GM11168 (cell line): ENCODE measurements around the gene USHBP1.
"Not testable (repeated sequence)": the region's sequence is repeated elsewhere in the genome, so short reads cannot be mapped to it uniquely, and the experiment has no call there.

ENCODE experiments used
- in situ Hi-C: fragments of 300-500 bp; cut with MboI; formaldehyde crosslinking; loops from one replicate; pipeline ENCODE4 v1.12.0; 2022; ENCODE audit warnings: low sequenced_read_pairs; ENCODE audit not compliant: unreplicated experiment

The USHBP1 gene

GRCh38 chr19:17296273-17296672 is 31.7 kb upstream of the USHBP1 start:
- in situ Hi-C loops = loop anchor here (5.0 kb wide), 1 partner anchor 229 kb away; no protein-coding TSS in a partner anchor

DNA sequence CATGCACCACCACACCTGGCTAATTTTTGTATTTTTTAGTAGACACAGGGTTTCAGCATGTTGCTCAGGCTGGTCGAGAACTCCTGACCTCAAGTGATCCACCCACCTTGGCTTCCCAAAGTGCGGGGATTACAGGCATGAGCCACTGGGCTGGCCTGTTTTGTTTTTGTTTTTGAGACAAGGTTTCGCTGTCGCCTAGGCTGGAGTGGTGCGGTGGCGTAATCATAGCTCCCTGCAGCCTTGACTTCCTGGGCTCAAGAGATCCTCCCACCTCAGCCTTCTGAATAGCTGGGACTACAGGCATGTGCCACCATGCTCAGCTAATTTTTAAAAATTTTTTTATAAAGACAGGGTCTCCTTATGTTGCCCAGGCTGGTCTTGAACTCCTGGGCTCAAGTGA is 31.0 kb upstream of the USHBP1 start:
- in situ Hi-C loops = loop anchor here (5.0 kb wide), 1 partner anchor 228 kb away; no protein-coding TSS in a partner anchor

DNA sequence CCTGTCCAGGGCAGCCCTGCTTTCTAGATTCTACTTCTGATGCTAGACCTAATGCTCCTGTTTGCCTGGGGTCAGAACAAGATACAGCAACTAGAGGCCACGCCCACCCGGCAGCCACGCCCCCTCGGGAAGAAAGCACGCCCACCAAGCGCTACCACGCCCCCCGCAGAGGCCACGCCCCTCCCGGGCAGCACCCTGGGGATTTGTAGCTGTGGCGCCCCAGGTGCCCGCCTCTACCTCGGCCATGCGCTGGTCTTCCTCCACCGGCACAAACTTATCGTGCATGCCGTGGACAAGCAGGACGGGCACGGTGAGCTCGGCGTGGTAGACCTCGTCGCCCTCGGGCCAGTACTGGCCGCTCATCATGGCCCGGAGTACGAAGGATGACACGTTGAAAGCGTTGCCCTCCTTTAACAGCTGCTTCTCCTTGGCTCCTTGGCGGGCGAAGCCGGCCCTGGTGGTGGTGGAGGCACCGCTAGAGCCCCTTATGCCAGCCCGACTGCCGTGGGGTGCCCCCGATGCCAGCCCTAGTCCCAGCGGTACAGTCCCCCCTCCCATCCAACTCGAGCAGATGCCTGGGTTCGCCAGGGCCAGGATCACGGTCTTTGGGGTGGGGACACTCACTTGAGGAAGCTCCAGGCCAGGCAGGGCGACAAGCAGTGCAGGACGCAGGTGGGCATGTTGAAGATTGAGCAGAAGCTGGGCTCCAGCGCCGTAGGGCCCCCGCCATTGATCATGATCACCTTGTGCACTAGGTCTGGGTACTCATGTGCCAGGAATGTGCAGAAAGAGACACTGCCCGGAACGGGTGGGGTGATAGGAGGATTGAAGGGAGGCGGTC is 29.7 kb upstream of the USHBP1 start:
- in situ Hi-C loops = no loop called here

DNA sequence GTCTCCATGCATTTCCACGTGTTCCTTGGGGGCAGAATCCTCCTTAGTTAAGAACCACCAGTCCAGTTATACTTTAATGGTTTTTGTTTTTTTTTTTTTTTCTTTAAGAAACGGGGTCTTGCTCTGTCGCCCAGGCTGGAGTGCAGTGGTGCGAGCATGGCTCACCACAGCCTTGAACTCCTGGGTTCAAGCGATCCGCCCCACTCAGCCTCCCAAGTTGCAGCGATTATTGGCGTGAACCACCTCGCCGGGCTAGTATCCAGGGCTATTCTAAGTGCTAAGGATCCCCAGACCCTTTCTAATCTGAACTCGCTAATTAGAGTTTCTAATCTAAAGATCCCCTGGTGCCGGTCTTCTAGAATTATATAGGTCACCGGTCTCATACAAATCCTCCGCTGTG is 29.1 kb upstream of the USHBP1 start:
- in situ Hi-C loops = no loop called here

DNA sequence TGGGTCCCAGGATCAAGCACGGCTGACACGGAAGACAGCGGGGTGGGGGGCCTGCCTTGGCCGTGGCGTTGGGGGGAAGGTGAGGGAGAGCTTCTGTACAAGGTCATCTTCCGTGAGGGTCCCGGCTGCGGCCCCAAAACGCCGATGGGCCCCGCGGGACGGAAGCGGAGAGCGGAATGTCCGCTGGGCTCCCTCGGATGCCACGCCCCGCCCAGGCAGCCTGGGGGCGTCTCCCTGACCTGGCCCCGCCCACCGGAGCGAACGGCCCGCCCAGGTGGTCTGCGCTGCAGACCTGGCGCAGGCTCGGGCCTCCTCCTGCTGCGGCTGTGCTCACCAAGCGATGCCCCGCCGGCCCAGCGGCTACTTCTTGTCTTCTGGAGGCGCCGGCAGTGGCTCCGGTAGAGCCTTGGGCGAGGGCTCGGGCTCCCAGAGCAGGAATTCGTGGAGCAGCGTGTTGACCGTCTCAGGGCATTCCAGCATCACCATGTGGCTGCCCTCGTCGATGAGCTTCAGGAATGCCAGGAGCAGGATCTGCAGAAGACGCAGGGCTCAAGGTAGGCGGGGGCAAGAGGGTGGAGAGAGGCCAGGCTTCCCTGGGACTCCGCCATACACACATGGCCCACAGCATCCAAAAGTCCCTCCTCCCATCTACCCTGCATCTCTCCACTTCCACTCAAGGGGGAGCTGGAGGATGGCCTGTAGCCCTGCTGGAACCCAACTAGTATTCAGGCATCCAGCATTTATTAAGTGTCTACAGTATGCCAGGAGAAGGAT is 27.9 kb upstream of the USHBP1 start:
- in situ Hi-C loops = no loop called here

DNA sequence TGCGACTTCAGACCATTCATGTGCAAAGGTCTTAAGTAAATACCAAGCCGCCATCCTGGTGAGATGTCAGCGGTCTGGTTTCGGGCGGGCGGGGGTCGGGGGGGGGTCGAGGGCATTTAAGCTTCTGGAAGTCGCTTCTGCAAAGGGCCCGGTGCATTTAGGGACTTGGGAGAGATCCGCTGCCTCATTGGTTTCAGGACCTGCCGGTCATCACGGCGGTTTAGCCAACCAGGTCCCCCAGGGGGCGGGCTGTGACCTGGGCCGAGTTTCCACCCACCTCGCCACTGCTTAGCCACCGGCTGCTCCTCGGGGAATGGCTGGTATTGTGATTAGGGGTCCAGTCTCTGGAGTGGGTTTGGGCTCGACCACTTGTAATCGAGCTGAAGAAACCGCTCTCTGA is 24.9 kb upstream of the USHBP1 start:
- in situ Hi-C loops = no loop called here

DNA sequence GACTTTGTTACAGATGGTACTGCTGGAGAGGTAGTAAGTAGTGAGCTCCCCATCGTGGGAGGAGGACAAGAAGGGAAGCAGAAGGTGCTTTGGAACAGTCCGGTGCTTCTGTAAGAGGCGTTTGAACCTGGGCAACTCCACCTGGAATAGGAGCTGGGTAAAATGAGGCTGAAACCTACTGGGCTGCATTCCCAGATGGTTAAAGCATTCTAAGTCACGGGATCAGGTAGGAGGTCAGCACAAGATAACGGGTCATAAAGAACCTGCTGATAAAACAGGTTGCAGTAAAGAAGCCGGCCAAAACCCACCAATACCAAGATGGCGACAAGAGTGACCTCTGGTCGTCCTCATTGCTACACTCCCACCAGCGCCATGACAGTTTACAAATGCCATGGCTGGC is 22.2 kb upstream of the USHBP1 start:
- in situ Hi-C loops = no loop called here

DNA sequence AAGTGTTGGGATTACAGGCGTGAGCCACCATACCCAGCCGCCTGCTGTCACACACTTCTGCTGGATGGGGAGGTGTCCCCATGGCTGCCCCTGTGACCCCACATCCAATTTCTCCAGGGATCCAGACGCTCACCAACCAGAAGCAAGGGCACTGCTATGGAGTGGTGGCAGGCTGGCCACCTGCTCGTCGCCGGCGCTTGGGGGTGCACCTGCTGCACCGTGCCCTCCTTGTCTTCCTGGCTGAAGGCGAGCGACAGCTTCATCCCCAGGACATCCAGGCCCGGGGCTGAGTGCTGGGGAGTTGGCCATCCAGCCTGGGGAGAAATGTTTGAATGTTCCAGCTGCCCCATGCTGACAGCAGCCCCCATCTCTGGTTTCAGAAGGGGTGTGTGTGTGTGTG is 21.7 kb upstream of the USHBP1 start:
- in situ Hi-C loops = no loop called here

DNA sequence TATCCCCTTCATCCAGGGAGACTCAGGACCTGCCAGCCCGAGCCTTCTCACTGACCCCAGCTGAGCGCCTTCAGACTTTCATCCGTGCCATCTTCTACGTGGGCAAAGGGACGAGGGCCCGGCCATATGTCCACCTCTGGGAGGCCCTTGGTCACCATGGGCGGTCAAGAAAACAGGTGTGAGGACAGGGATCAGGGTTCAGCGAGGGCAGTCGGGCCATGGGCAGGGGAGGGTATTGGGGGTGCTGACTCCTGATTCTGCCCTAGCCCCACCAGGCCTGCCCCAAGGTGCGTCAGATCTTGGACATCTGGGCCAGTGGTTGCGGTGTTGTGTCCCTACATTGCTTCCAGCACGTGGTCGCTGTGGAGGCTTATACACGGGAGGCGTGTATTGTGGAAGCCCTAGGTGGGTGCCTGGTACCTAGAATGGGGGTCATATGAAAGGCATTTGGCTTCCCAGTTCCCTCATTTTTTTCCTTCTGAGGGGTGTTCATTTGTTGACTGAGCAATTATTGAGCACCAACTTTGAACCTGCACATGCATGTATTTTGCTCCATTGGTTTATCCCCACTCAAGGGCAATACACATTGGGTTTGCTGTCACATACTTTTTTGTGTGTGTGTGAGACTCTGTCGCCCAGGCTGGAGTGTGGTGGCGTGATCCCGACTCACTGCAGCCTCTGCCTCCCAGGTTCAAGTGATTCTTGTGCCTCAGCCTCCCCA is 21.0 kb upstream of the USHBP1 start:
- in situ Hi-C loops = no loop called here

- in situ Hi-C loops = no loop called here
Observed at GRCh38 chr19:17283504-17283996, 19.0 kb upstream of the USHBP1 start.

DNA sequence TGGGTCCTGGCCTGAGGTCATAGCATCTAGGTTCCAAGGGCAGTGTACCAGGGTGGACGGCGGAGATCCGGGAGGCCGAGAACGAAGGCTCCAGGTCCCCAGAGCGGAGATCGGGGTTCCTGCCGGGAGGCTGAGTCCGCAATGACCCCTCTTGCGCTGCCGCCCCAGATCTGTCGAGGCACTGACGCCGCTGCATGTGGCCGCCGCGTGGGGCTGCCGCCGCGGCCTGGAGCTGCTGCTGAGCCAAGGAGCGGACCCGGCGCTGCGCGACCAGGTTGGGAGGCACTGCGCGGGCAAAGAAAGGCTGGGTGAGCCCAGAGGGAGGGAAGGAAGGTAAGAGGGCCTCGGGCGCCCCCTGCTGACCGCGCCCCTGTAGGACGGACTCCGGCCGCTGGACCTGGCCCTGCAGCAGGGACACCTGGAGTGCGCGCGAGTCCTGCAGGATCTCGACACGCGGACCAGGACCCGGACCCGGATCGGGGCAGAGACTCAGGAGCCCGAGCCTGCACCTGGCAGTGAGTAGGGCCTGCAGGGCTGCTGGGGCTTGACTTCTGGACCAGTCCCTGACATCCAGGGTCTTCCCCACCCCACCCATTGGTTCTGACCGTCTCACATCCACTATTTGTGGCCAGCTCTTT is 18.1 kb upstream of the USHBP1 start:
- in situ Hi-C loops = no loop called here

DNA sequence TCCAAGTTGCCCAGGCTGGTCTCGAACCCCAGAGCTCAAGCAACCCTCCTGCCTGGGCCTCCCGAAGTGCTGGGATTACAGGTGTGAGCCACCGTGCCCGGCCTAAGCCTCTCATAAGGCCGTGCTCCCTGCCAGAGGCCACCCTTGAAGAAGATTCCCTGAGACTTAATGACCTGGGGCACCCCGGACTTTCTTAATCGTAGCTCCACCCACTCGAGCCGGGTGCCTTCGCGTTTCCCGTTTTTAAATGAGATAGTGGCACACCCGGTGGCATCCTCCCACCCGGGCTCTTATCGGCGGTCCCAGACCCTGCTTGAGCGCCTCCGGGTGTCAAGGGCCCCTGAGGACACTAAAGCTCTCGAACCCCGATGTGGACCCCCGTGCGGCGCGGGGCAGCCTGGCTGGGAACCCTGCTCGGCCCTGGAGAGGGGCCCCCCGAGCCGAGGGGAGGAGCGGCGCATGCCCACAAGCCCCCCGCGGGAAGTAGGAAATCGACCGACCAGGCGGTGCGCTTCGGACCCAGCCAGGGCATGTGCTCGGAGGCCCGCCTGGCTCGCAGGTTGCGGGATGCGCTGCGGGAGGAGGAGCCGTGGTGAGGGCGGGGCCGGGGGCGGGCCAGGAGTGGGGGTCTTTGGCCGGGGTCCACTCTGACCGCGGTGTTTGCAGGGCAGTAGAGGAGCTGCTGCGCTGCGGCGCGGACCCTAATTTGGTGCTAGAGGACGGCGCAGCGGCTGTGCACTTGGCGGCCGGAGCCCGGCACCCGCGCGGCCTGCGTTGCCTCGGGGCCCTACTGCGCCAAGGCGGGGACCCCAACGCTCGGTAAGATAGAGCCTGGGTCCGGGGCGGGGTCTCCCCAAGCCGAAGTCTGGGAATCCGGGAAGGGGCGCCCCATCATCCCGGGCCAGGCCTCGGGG is 17.1 kb upstream of the USHBP1 start, which contains the start of gene ANKLE1:
ANKLE1 (plus strand) TSS at position 511 of the 914 bp plus-strand sequence; CDS start at position 531, 20 bp downstream.
- in situ Hi-C loops = no loop called here

GRCh38 chr19:17279436-17279835 is 14.9 kb upstream of the USHBP1 start:
- in situ Hi-C loops = no loop called here

- in situ Hi-C loops = no loop called here
Observed at GRCh38 chr19:17275441-17276175, 11.1 kb upstream of the USHBP1 start.

GRCh38 chr19:17274892-17275291 is 10.3 kb upstream of the USHBP1 start:
- in situ Hi-C loops = not testable (repeated sequence)

DNA sequence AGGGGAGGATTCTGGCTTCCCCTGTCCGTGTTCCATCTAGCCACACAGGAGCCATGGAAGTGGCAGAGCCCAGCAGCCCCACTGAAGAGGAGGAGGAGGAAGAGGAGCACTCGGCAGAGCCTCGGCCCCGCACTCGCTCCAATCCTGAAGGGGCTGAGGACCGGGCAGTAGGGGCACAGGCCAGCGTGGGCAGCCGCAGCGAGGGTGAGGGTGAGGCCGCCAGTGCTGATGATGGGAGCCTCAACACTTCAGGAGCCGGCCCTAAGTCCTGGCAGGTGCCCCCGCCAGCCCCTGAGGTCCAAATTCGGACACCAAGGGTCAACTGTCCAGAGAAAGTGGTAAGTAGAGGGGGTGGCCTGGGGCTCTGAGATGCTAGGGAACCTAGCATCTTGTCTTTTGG is 4.2 kb upstream of the USHBP1 start:
- in situ Hi-C loops = no loop called here

- in situ Hi-C loops = no loop called here
Observed at GRCh38 chr19:17266975-17267788, 2.6 kb upstream of the USHBP1 start, which contains the start of gene BABAM1. Gene BABAM1 (plus strand): TSS chr19:17267443. CDS start chr19:17268807, 1,364 bp downstream.
